ENCODE results near the gene CUEDC1. TPM values are rescaled to one million over a fixed set of nuclear protein-coding genes. Genes with fewer than 3 reads are reported as not detected.

The CUEDC1 gene
- total and polyA plus RNA-seq, 9 of the 15 experiments (the other 6 are each of a cell fraction or from before 2014, with no cell fraction given), result 0.20 to 4.1 (median 1.6) TPM; not detected in 1

DNA sequence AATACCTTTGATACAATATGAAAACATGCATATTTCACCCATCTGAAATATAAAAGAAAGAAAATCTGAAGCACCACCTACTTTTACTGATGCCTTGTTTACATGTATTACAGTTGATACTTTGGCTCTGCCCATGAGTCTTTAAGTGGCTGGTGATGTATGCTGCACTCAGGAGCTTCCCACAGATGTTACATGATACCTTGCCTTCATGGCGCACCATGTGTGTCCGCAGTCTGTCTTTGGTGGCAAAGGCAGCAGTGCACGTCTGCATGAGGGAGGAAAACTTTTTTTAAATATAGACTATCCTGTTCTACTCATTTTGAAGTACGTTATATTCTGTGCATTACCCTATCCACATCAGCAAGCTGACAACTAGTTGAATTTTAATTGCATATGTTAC, 25.3 kb upstream of the CUEDC1 start:
- no peaks in the 10 kb centered on the region for H3K9me3 ChIP-seq (replicated peaks; ENCODE audit: control insufficient read depth, insufficient read depth, low read depth, low read length)
- no peak for FAIRE-seq
- in situ Hi-C loops (cut with MboI) (no loop called here), intact Hi-C loops (cut with micrococcal nuclease) (no loop called here)
- POLR2A ChIA-PET, result interaction anchor here (0.8 to 2.6 kb wide), 2 partner anchors 9 to 19 kb away, joined by 3 to 11 read pairs; no protein-coding TSS in a partner anchor
- H3K36me3 ChIP-seq (ENCODE audit: control insufficient read depth, insufficient read depth, low read length), result peaks cover 91% of the 10 kb centered on the region
- H3K4me3 ChIP-seq, result no peak overlapping the region
- no TSS peak for BruUV-seq (replicated peaks)
- CTCF ChIA-PET (ENCODE audit: low intra/inter-chr PET ratio), result no interaction called here
- TF ChIP-seq, protein P1, sequence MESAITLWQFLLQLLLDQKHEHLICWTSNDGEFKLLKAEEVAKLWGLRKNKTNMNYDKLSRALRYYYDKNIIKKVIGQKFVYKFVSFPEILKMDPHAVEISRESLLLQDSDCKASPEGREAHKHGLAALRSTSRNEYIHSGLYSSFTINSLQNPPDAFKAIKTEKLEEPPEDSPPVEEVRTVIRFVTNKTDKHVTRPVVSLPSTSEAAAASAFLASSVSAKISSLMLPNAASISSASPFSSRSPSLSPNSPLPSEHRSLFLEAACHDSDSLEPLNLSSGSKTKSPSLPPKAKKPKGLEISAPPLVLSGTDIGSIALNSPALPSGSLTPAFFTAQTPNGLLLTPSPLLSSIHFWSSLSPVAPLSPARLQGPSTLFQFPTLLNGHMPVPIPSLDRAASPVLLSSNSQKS (CRISPR knock-in tag; IDR thresholded peaks at IDR 0.05), result no peak
- TF ChIP-seq MXI1 (IDR thresholded peaks at IDR 0.05; ENCODE audit: low read depth, low read length) (no peak), ETV1 (tag; conservative IDR thresholded peaks at IDR 0.05; ENCODE audit: low read depth) (no peak), GABPB1 (CRISPR knock-in tag; IDR thresholded peaks at IDR 0.05) (no peak), SRSF9 (IDR thresholded peaks at IDR 0.05; ENCODE audit: borderline replicate concordance, low read depth, low read length) (no peak), ZNF699 (CRISPR knock-in tag; IDR thresholded peaks at IDR 0.05; ENCODE audit: insufficient replicate concordance) (no peak), RBM39 (optimal IDR thresholded peaks at IDR 0.05; ENCODE audit: low read depth, low read length) (no peak), BRD4 (IDR thresholded peaks at IDR 0.05) (no peak), FOXA1 (IDR thresholded peaks at IDR 0.05; ENCODE audit: borderline replicate concordance) (no peak), HLTF (IDR thresholded peaks at IDR 0.05) (no peak), CREB1 (IDR thresholded peaks at IDR 0.05) (no peak), CREB1 (CRISPR knock-in tag; IDR thresholded peaks at IDR 0.05) (no peak), FOXP1 (CRISPR knock-in tag; IDR thresholded peaks at IDR 0.05) (no peak), DIDO1 (tag; IDR thresholded peaks at IDR 0.05; ENCODE audit: low read depth) (no peak)
- TF ChIP-seq, protein P2, sequence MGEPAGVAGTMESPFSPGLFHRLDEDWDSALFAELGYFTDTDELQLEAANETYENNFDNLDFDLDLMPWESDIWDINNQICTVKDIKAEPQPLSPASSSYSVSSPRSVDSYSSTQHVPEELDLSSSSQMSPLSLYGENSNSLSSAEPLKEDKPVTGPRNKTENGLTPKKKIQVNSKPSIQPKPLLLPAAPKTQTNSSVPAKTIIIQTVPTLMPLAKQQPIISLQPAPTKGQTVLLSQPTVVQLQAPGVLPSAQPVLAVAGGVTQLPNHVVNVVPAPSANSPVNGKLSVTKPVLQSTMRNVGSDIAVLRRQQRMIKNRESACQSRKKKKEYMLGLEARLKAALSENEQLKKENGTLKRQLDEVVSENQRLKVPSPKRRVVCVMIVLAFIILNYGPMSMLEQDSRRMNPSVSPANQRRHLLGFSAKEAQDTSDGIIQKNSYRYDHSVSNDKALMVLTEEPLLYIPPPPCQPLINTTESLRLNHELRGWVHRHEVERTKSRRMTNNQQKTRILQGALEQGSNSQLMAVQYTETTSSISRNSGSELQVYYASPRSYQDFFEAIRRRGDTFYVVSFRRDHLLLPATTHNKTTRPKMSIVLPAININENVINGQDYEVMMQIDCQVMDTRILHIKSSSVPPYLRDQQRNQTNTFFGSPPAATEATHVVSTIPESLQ (CRISPR knock-in tag; IDR thresholded peaks at IDR 0.05), result no peak
- TF ChIP-seq, protein P3, sequence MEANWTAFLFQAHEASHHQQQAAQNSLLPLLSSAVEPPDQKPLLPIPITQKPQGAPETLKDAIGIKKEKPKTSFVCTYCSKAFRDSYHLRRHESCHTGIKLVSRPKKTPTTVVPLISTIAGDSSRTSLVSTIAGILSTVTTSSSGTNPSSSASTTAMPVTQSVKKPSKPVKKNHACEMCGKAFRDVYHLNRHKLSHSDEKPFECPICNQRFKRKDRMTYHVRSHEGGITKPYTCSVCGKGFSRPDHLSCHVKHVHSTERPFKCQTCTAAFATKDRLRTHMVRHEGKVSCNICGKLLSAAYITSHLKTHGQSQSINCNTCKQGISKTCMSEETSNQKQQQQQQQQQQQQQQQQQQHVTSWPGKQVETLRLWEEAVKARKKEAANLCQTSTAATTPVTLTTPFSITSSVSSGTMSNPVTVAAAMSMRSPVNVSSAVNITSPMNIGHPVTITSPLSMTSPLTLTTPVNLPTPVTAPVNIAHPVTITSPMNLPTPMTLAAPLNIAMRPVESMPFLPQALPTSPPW (CRISPR knock-in tag; IDR thresholded peaks at IDR 0.05), result no peak
- TF ChIP-seq, protein P4, sequence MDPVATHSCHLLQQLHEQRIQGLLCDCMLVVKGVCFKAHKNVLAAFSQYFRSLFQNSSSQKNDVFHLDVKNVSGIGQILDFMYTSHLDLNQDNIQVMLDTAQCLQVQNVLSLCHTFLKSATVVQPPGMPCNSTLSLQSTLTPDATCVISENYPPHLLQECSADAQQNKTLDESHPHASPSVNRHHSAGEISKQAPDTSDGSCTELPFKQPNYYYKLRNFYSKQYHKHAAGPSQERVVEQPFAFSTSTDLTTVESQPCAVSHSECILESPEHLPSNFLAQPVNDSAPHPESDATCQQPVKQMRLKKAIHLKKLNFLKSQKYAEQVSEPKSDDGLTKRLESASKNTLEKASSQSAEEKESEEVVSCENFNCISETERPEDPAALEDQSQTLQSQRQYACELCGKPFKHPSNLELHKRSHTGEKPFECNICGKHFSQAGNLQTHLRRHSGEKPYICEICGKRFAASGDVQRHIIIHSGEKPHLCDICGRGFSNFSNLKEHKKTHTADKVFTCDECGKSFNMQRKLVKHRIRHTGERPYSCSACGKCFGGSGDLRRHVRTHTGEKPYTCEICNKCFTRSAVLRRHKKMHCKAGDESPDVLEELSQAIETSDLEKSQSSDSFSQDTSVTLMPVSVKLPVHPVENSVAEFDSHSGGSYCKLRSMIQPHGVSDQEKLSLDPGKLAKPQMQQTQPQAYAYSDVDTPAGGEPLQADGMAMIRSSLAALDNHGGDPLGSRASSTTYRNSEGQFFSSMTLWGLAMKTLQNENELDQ (CRISPR knock-in tag; IDR thresholded peaks at IDR 0.05; ENCODE audit: borderline replicate concordance), result no peak
- no peaks in the 10 kb centered on the region for H3K27me3 ChIP-seq (ENCODE audit: control insufficient read depth in 2 of 2, insufficient read depth in 2 of 2, low read length in 2 of 2)
- H3K4me2 ChIP-seq (ENCODE audit: insufficient read depth, low read length), result no peak overlapping the region
- peaks cover 5% of the 10 kb centered on the region; the same call in 1 of the 2 replicates for H4K20me1 ChIP-seq (replicated peaks; ENCODE audit: control insufficient read depth, insufficient read depth, low read length)
- H3K79me2 ChIP-seq (ENCODE audit: control insufficient read depth, insufficient read depth, low read length), result peaks cover 37% of the 10 kb centered on the region
- H3K9me1 ChIP-seq (ENCODE audit: control insufficient read depth, insufficient read depth, low read length), result no peaks in the 10 kb centered on the region
- no peak for ATAC-seq
- no peak overlapping the region for H2AFZ ChIP-seq (ENCODE audit: low read depth, low read length)
- H3K27ac ChIP-seq (ENCODE audit: extremely low read depth, low read depth, low read length), result no peak overlapping the region
- peaks cover 0 to 10% of the 10 kb centered on the region in 2 experiments; a peak in 2 of 5 replicates for H3K4me1 ChIP-seq (replicated peaks in 1 of 2; ENCODE audit: control insufficient read depth in 2 of 2, insufficient read depth in 2 of 2, low read length in 2 of 2)
- WGBS (ENCODE audit: insufficient coverage, low coverage, missing lambda C conversion rate), result 93% methylated on average over 4 of the region's 4 CpGs
- no peak overlapping the region for H3K9ac ChIP-seq (ENCODE audit: insufficient read depth in 1 of 2, low read depth in 2 of 2, low read length in 2 of 2)
- DNase-seq (ENCODE audit: extremely low read depth in 1 of 4, low spot score in 3 of 4), result no peak
